Neural cell (in vitro differentiated cells): Measurements from ENCODE around the gene TNP2. TPM values are rescaled to one million over a fixed set of nuclear protein-coding genes. Genes with fewer than 3 reads are reported as not detected.

ENCODE experiments used
- H2AFZ ChIP-seq: fragments of 200-600, 300-800 bp; sonication (generic), shearing (Covaris generic); 2 replicates; pipeline ENCODE4 v1.6.0; 2014; ENCODE audit warnings: low read depth, mild to moderate bottlenecking, antibody characterized with exemption, low read length, moderate library complexity
- H3F3A ChIP-seq: fragments of 200-600 bp; shearing (Covaris generic); 2 replicates; pipeline ENCODE4 v1.6.1; 2016; ENCODE audit warnings: mild to moderate bottlenecking, moderate library complexity, mixed read lengths, antibody characterized with exemption, low read length; ENCODE audit not compliant: insufficient read depth, poor library complexity, severe bottlenecking
- H3K27ac ChIP-seq: fragments of 200-600, 300-800 bp; sonication (generic), shearing (Covaris generic); 2 replicates; pipeline ENCODE4 v1.5.1; 2014; ENCODE audit warnings: mild to moderate bottlenecking, low read length, moderate library complexity
- H3K27me3 ChIP-seq: fragments of 300-800, 200-600 bp; sonication (generic), shearing (Covaris generic); 2 replicates; pipeline ENCODE4 v1.6.0; 2014; ENCODE audit warnings: mild to moderate bottlenecking, low read depth, low read length, moderate library complexity; ENCODE audit not compliant: insufficient read depth
- H3K36me3 ChIP-seq: fragments of 300-800, 200-600 bp; sonication (generic), shearing (Covaris generic); 2 replicates; pipeline ENCODE4 v1.5.1; 2014; ENCODE audit warnings: mild to moderate bottlenecking, antibody characterized with exemption, low read length, moderate library complexity; ENCODE audit not compliant: insufficient read depth
- H3K4me2 ChIP-seq: fragments of 300-800, 200-600 bp; sonication (generic), shearing (Covaris generic); 2 replicates; pipeline ENCODE4 v1.6.0; 2014; ENCODE audit warnings: mild to moderate bottlenecking, low read length
- H3K4me3 ChIP-seq: fragments of 300-800, 200-600 bp; sonication (generic), shearing (Covaris generic); 2 replicates; pipeline ENCODE4 v1.5.1; 2014; ENCODE audit warnings: mild to moderate bottlenecking, low read length, moderate library complexity
- H3K79me2 ChIP-seq: fragments of 200-600 bp; shearing (Covaris generic); replicated peaks from 2 replicates; pipeline ENCODE4 v1.6.0; 2014; ENCODE audit warnings: mild to moderate bottlenecking, low read length, moderate library complexity; ENCODE audit not compliant: insufficient read depth
- H3K9ac ChIP-seq: fragments of 300-800, 200-600 bp; sonication (generic), shearing (Covaris generic); 2 replicates; pipeline ENCODE4 v1.6.1; 2016; ENCODE audit warnings: mild to moderate bottlenecking, low read length, mixed read lengths
- H3K9me2 ChIP-seq: fragments of 200-600 bp; shearing (Covaris generic); 2 replicates; pipeline ENCODE4 v1.6.1; 2016; ENCODE audit warnings: mild to moderate bottlenecking, low read length, mixed read lengths; ENCODE audit not compliant: insufficient read depth
- H3K9me3 ChIP-seq: fragments of 200-600, 300-800 bp; sonication (generic), shearing (Covaris generic); 2 replicates; pipeline ENCODE4 v1.6.1; 2016; ENCODE audit warnings: mild to moderate bottlenecking, mixed run types, low read length, moderate library complexity, mixed read lengths
- H4K20me1 ChIP-seq: fragments of 200-600 bp; shearing (Covaris generic); 2 replicates; pipeline ENCODE4 v1.6.1; 2016; ENCODE audit warnings: mild to moderate bottlenecking, mixed run types; ENCODE audit not compliant: insufficient read depth
- MXI1 ChIP-seq: fragments of 450-650 bp; conservative IDR thresholded peaks from 2 replicates; pipeline ENCODE4 v1.6.1; 2014; ENCODE audit warnings: antibody characterized with exemption, mild to moderate bottlenecking; ENCODE audit not compliant: poor library complexity, severe bottlenecking
- POLR2AphosphoS5 ChIP-seq: IDR thresholded peaks from 2 replicates; pipeline ENCODE4 v1.6.1; 2012
- SMC3 ChIP-seq: fragments of 450-650 bp; conservative IDR thresholded peaks from 2 replicates; pipeline ENCODE4 v1.6.1; 2014; ENCODE audit warnings: antibody characterized with exemption, mild to moderate bottlenecking, moderate library complexity; ENCODE audit not compliant: poor library complexity
- TAF1 ChIP-seq: IDR thresholded peaks from 2 replicates; pipeline ENCODE4 v1.6.1; 2012; ENCODE audit warnings: low read depth
- polyA plus RNA-seq: library from polyadenylated mRNA; depleted of rRNA; stranded (reverse); fragments of >200 nt; gene quantifications from 2 replicates; pipeline ENCODE4 v1.2.3, GENCODE V29; 2014

TNP2 gene
- polyA plus RNA-seq, 1 donor from 2014 or later: not detected

- Histone ChIP-seq H3K4me2 (no peak overlapping the region), H3K36me3 (no peaks in the 10 kb centered on the region), H3K79me2 (no peaks in the 10 kb centered on the region), H3K27ac (no peak overlapping the region), H3K9me2 (no peaks in the 10 kb centered on the region), H3K27me3 (no peaks in the 10 kb centered on the region), H3K9ac (no peak overlapping the region), H2AFZ (no peak overlapping the region), H4K20me1 (no peaks in the 10 kb centered on the region), H3K4me3 (no peak overlapping the region), H3K9me3 (no peaks in the 10 kb centered on the region), H3F3A (no peaks in the 10 kb centered on the region)
- TF ChIP-seq MXI1 (no peak), SMC3 (no peak)
Observed at GRCh38 chr16:11241480-11242204, 27.5 kb downstream of the TNP2 start.

GRCh38 chr16:11240636-11241473 is 28.3 kb downstream of the TNP2 start:
- Histone ChIP-seq H3K36me3 (no peaks in the 10 kb centered on the region), H3K4me2 (no peak overlapping the region), H4K20me1 (no peaks in the 10 kb centered on the region), H3K9me2 (no peaks in the 10 kb centered on the region), H3F3A (no peaks in the 10 kb centered on the region), H2AFZ (no peak overlapping the region), H3K27ac (no peak overlapping the region), H3K9me3 (no peaks in the 10 kb centered on the region), H3K79me2 (no peaks in the 10 kb centered on the region), H3K9ac (no peak overlapping the region), H3K27me3 (no peaks in the 10 kb centered on the region), H3K4me3 (no peak overlapping the region)
- no peak for TF ChIP-seq POLR2AphosphoS5

- TF ChIP-seq TAF1: no peak
- no peak overlapping the region for H3K27ac ChIP-seq
- no peaks in the 10 kb centered on the region for H3K27me3 ChIP-seq
- H3K9me2 ChIP-seq: no peaks in the 10 kb centered on the region
- H3K4me2 ChIP-seq: no peak overlapping the region
- H3F3A ChIP-seq: no peaks in the 10 kb centered on the region
- no peaks in the 10 kb centered on the region for H3K36me3 ChIP-seq
- H3K4me3 ChIP-seq: no peak overlapping the region
- H2AFZ ChIP-seq: no peak overlapping the region
- H3K79me2 ChIP-seq: no peaks in the 10 kb centered on the region
- no peaks in the 10 kb centered on the region for H3K9me3 ChIP-seq
- no peaks in the 10 kb centered on the region for H4K20me1 ChIP-seq
- H3K9ac ChIP-seq: no peak overlapping the region
Observed at GRCh38 chr16:11239644-11240632, 29.2 kb downstream of the TNP2 start.
